GM21423 (cell line): ENCODE measurements around the gene ACOX1.

Experiments
- ATAC-seq: cut with Tn5 transposase; IDR thresholded peaks from one replicate; pipeline ENCODE4 v1.9.1; 2021; ENCODE audit warnings: mild to moderate bottlenecking, moderate library complexity; ENCODE audit not compliant: unreplicated experiment

The ACOX1 gene

GRCh38 chr17:75909812-75910274, 69.1 kb downstream of the ACOX1 start:
- no peak for ATAC-seq

DNA sequence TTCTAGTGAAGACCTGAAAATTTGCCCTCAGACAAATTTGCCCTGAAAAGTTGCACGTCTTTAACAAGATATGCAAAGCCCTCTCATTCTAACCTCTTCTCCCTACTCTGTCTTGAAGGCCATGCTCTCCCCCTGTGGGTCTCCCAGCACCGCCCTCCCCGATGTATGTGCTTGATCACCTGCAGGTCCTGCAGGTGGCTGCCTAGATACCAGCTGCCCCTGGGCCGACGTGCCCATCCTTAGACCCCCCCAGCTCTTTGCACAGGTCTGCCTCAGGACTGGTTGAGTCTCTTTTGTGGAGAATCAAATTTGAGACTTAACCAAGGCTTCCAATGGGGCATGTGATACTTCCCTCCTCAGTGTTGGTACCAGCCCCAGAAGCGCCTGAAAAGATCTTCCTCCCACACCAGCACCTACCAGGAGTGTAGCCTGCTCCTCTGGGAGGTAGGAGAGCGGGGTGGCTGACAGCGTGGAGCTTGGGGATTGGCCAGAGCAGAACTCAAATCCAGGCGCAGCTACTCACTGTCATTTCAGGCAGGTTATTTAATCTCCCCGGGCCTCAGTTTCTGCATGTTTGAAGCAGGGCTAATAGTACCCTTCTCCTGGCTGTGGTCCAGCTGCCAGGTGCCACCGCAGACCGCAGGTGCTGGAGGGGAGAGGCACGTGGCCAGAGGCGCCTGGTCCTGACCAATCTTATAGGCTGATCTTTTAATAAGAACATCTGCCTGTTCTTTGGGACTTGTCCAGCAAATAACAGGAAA, 69.7 kb downstream of the ACOX1 start:
- ATAC-seq, result no peak

GRCh38 chr17:75908201-75908600, 70.8 kb downstream of the ACOX1 start:
- ATAC-seq, result no peak

- no peak for ATAC-seq
These were observed 72.7 kb downstream of the ACOX1 start for GRCh38 chr17:75906143-75906884.

DNA sequence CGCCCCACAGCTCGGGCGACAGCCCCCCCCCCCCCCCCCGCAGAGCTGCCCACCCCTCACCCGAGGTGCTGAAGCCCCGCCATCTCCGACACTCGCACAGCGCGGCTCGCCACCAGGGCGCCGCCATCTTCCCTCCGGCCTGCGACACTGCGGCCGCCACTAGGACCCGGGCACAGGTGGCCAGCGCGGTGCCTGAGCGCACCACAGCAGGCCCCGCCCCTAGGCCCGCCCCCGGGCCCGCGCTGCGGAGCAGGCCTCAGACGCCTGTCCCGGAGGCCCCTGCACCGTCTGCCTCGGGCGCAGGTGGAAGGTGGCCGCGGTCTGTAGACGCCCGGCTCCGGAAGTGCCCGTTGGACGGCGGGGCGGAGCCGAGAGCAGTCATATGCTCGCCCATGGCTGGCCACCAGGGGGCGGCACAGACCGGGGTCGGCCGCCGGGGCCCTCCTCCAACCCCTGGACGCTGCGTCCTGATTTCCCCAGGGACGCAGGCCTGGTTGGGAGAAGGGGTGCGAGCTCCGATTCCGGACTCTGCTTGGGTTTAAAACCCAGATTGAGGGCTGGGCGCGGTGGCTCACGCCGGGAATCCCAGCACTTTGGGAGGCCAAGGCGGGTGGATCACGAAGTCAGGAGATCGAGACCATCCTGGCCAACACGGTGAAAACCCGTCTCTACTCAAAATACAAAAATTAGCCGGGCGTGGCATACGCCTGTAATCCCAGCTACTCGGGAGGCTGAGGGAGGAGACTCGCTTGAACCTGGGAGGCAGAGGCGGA, 74.0 kb downstream of the ACOX1 start, which contains the start of gene MRPL38:
Gene MRPL38, minus strand, starts transcription at position 136 of the 773 bp plus-strand sequence. Its CDS starts 9 bp downstream, at position 127.
- peak; percentile 93 for ATAC-seq

GRCh38 chr17:75902406-75902805, 76.6 kb downstream of the ACOX1 start:
- ATAC-seq, result no peak

DNA sequence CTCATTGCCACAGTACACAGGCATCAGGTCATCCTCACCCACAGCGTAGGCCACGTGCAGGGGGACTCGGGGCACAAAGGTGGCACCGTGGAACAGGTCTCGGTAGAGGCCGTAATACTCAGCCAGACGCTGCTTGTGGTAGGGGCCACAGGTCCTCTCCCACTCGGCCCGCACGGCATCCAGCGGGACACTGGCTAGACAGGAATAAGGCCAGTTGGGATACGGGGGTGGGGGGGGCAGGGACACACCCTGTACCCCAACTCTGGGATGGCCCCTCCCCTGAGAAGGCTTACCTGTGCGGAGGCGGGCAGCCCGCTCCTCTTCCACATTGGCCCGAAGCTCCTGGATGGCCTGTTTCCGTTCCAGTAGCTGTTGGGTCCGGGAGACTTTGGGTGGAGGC, 77.2 kb downstream of the ACOX1 start:
- no peak for ATAC-seq

DNA sequence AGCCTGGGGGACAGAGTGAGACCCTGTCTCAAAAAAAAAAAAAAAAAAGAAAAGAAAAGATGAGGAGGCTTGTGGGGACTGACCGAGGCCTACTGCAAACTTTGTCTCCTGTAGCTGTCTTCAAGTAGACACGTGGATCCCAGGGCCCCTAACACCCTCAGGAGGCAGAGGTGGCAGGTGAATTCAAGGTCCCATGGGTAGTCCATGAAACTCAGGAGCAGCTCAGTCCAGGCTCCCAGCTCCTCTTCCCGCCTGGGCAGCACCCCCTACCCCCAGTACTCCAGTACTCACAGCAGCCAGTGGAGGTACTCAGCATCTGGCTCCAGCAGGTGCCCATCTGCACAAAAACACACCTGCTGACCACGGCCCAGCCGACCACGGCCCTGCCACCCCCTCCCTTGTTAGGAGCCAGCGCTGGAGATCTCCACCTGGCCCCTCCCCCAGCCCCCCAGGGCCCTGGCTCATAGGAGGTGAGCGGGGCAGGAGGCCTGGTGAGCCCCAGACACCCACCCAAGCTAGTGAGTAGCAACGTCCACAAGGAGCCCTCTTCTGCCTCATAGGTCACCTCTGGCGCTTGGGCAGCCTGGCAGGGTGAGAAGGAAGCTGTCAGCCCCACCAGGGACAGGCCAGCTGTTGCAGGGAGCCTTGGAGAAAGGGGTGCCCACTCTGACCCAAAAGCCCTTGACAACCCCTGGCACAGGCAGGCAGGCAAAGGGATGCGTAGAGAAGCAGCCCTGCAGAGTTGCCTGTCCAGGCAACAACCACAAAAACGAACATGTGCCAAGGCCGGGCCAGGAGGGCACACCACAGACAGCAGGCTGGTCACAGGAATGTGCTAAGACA, 78.1 kb downstream of the ACOX1 start:
- no peak for ATAC-seq

DNA sequence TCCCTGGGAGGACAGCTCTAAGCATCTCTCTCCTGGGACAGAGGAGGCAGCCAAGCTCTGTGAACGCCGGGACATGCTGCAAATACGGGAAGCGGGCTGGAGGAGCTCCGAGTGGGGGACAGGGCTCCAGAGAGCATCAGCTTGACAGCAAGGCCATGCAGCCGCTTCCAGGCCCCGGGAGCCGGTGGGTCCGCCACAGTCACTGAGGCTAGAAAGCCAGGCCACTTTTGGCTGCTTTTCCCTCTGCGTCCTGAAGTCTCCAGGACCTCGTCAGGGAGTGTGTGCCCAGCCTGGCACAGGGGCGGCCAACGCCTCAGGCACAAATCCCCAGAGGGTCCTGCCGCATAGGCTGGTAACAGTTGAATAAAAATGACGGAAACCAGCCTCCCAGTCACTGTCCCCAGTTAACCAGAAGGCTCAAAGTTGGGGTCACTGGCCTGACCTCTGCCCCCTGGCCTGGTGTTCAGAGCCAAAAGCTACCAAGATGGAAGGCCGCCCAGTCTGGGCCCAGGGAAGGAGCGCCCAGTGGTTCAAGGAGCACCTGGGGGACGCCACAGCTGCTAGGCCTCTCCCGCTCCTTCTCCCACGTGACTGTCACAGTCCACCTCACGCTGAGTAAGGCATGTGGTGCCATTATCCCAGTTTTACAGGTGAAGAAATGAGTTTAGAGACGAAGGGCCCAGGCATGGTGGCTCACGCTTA, 79.0 kb downstream of the ACOX1 start:
- no peak for ATAC-seq

DNA sequence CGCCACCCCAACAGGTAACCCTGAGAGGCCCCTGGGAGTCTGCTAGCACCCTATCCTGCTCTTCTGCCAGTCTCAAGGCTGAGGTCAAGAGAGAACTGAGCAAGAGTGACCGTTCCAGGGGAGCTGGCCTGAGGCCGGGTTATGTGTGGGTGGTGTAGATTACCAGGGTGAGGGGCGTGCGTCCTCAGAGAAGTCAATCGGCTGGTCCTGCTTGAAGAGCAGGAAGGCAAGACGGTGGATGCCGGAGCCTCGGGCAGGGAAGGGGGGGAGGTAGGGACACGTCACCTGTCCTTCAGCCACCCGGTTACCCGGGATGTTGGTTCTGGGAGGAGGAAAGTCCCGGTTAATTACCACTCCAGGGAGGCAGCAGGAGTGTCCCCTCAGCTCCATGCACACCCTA, 79.6 kb downstream of the ACOX1 start:
- ATAC-seq, result no peak

GRCh38 chr17:75898791-75899190, 80.2 kb downstream of the ACOX1 start:
- no peak for ATAC-seq

DNA sequence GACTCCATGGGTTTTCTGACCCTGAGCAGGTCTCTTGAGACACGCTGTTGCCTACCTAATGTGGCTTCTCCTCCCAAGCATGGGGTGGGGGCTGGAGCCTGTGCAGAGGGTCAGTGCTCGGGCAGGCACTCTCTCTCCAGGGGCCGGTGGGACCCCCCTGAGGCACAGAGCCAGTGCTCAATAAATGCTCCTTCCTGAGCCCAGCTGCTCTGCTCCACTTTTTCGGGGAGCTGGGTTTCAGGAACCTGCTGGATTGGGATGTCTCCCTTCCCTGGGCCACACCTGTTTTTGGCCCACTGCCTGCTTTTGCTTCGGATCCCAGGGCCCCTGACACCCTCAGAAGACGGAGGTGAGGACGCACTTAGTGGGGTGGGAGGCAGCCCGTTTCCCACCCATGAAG, 80.9 kb downstream of the ACOX1 start:
- no peak for ATAC-seq

DNA sequence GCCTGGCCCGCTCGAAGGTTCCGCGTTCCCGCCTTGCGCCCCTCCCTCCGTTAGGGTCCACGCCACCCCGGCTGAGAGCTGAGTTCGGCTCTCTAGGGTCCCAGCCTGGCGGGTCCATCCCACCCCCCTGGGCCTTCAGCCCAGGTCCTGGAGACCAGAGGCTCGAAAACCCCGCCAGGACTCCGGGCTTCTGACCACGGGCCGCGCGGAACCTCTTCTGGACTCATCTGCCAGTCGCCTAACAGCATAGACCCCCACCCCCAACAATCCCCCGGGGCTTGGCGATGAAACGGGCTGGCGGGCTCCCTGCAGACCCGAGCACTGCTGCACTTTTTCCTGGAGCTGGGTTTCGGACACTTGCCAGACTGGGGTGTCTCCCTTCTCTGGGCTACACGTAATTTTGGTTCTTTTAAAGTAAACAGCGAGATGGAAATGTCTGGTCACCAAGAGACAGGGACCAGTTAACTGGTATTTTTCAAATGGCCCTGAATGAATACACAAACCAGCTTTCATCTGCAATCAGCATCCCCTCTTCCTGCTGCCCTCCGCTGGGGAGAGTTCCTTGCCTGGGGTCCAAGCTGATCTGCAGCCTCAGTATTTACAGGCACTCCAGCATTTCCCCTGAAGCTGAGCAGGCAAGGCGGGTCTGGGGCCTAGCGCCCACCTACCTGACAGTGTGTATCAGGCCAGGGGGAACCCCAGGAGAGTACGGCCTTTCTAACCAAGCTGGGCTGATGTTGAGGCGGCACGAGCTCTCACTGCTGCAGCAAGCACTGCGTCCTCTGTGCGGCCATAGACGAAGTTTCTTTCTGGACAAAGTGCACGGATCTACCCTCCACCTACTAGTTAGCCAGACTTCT, 81.6 kb downstream of the ACOX1 start:
- ATAC-seq, result no peak

DNA sequence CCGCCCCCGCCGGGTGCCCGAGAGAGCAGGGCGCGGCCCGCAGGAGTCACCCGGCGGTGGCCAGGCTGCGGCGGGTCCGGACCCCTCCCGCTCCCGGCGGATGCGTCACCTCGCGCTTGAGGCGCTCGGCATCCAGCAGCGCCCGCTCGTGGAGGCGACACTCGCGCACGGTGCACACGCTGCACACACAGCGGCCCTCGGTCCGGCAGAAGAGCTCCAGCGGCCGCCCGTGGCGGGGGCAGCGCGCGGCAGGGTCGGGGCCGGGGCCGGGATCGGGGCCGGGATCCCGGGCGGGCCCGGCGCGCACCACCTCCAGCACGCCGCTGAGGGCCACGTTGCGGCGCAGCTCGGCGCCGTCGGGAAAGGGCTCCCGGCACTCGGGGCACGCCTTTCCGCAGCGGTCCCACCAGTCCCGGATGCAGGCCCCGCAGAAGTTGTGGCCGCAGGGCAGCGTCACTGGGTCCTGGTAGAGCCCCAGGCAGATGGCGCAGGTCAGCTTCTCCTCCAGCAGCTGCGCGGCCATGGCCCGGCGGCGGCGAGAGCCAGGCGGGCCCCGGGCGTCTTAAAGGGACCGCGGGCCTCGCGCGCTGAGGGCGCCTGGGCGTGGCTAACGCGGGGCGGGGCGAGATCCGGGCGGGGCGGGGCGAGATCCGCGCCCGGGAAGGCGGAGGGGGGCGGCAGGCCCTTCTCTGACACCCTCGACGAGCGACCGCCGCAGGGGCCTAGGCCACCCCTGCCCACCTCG, 82.4 kb downstream of the ACOX1 start, which contains the start of gene TRIM65:
Gene TRIM65, minus strand, starts transcription at position 537 of the 745 bp plus-strand sequence. Its CDS starts 14 bp downstream, at position 523.
- peak; percentile 64 for ATAC-seq

DNA sequence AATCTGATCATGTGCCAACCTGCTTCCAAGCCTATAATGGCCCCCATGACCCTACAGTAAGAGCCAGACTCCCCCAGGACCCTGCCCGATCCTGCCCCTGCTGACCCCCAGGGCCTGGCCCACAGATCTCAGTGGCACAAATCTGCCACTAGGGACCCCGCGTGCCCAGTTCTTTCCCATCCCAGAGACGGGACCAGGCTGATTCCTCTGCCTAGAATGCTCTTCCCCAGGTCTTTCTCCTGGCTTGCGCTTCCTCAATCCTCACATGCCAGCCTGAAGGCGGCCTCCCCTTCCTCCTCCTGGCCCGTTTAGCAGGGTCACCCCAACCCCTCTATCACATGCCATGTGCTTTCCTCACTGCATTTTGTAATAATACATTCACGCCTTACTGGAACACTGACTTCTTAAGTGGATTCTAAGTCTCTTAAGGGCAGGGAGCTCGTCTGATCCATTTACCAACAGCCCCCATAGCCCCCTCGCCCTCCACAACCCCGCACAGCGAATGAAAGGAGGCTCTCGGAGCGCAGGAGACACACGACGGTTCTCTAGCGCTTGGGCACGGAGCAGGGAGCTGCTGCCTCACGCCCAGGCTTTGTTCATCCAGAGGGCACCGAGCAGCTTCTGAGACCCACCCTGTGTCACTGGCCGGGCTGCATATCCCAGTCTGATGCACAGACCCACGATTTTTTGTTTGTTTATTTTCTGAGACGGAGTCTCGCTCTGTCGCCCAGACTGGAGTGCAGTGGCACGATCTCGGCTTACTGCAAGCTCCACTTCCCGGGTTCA, 83.4 kb downstream of the ACOX1 start:
- no peak for ATAC-seq

GRCh38 chr17:75894049-75894733, 84.8 kb downstream of the ACOX1 start:
- ATAC-seq, result no peak
